Astrocyte of the cerebellum (primary cell): ENCODE measurements around the gene QSER1.

Source experiments
- DNase-seq: peaks from one replicate; pipeline ENCODE4 v3.0.0-alpha.2; 2011; ENCODE audit warnings: low read depth
- H3K4me3 ChIP-seq: 2 replicates; pipeline ENCODE4 v1.5.1; 2011; ENCODE audit warnings: mild to moderate bottlenecking, low read depth, low read length, moderate library complexity
- CTCF ChIP-seq: IDR thresholded peaks from 2 replicates; pipeline ENCODE4 v1.5.1; 2012; ENCODE audit warnings: low read length, low read depth, moderate library complexity, mild to moderate bottlenecking; ENCODE audit errors: missing control alignments
- in situ Hi-C: cut with HindIII; loops from 2 replicates; pipeline ENCODE4 v1.10.0; 2017; ENCODE audit warnings: low sequenced_read_pairs

QSER1 gene

GRCh38 chr11:32894921-32895320 is 2.3 kb downstream of the QSER1 start:
- peak overlapping the region; percentile 76 for H3K4me3 ChIP-seq
- DNase-seq = no peak
- no peak for TF ChIP-seq CTCF
- in situ Hi-C loops = no loop called here

- no peak for TF ChIP-seq CTCF
- no peak for DNase-seq
- in situ Hi-C loops = no loop called here
- H3K4me3 ChIP-seq = no peak overlapping the region
Observed at GRCh38 chr11:32895471-32895870, 2.9 kb downstream of the QSER1 start.

GRCh38 chr11:32897103-32897502 is 4.5 kb downstream of the QSER1 start:
- in situ Hi-C loops = no loop called here
- no peak overlapping the region for H3K4me3 ChIP-seq
- TF ChIP-seq CTCF = no peak
- DNase-seq = no peak

- in situ Hi-C loops = no loop called here
- no peak for DNase-seq
Observed at GRCh38 chr11:32899438-32899837, 6.8 kb downstream of the QSER1 start.

GRCh38 chr11:32902089-32902665 is 9.6 kb downstream of the QSER1 start:
- no peak for DNase-seq
- no peak for TF ChIP-seq CTCF
- no peak overlapping the region for H3K4me3 ChIP-seq
- in situ Hi-C loops = no loop called here

More at GRCh38 chr11:32899438-32899837, 6.8 kb downstream of the QSER1 start:
- H3K4me3 ChIP-seq = no peak overlapping the region
- no peak for TF ChIP-seq CTCF

- no peak for DNase-seq
- TF ChIP-seq CTCF = no peak
- in situ Hi-C loops = no loop called here
- H3K4me3 ChIP-seq = no peak overlapping the region
Observed at GRCh38 chr11:32905028-32905667, 12.5 kb downstream of the QSER1 start.
